GM18507 (cell line): ENCODE data around the gene CEPT1.

Experiments used
- DNase-seq: peaks from one replicate; pipeline ENCODE4 v3.0.0; 2011; ENCODE audit warnings: low read depth; ENCODE audit not compliant: insufficient read length; ENCODE audit errors: extremely low spot score
- FAIRE-seq: peaks from 2 replicates; lab custom pipeline; 2011; peaks lifted over from hg19 to GRCh38; lab: Jason Lieb, UNC

CEPT1 gene

GRCh38 chr1:111190931-111191451 is 51.0 kb downstream of the CEPT1 start:
- DNase-seq = no peak
- FAIRE-seq = no peak

- no peak for DNase-seq
- no peak for FAIRE-seq
Measured at GRCh38 chr1:111191496-111191895, 51.5 kb downstream of the CEPT1 start.

- FAIRE-seq (no peak), DNase-seq (no peak)
Measured at GRCh38 chr1:111192074-111192473, 52.1 kb downstream of the CEPT1 start.

- FAIRE-seq (peak; percentile 92), DNase-seq (no peak)
Measured at GRCh38 chr1:111192658-111193519, 52.9 kb downstream of the CEPT1 start.

- FAIRE-seq = no peak
Measured at GRCh38 chr1:111193712-111194480, 53.9 kb downstream of the CEPT1 start.

GRCh38 chr1:111195002-111195684 is 55.1 kb downstream of the CEPT1 start:
- FAIRE-seq = no peak
- no peak for DNase-seq

More at GRCh38 chr1:111193712-111194480, 53.9 kb downstream of the CEPT1 start:
- no peak for DNase-seq

- no peak for FAIRE-seq
- DNase-seq = no peak
Measured at GRCh38 chr1:111196213-111196612, 56.2 kb downstream of the CEPT1 start.

GRCh38 chr1:111197598-111198284 is 57.7 kb downstream of the CEPT1 start:
- DNase-seq = no peak
- FAIRE-seq = no peak

GRCh38 chr1:111198836-111199235 is 58.8 kb downstream of the CEPT1 start:
- no peak for DNase-seq
- no peak for FAIRE-seq

- FAIRE-seq (peak; percentile 29), DNase-seq (no peak)
Measured at GRCh38 chr1:111199329-111199728, 59.3 kb downstream of the CEPT1 start.

- FAIRE-seq (peak; percentile 59), DNase-seq (no peak)
Measured at GRCh38 chr1:111199881-111200801, 60.1 kb downstream of the CEPT1 start, which contains the start of gene DENND2D. DENND2D (minus strand) TSS chr1:111200646; CDS start chr1:111200459, 187 bp downstream.

GRCh38 chr1:111200802-111201161 is 60.8 kb downstream of the CEPT1 start:
- FAIRE-seq (no peak), DNase-seq (no peak)

- FAIRE-seq (no peak), DNase-seq (no peak)
Measured at GRCh38 chr1:111201275-111202090, 61.5 kb downstream of the CEPT1 start.

- FAIRE-seq (peak; percentile 9), DNase-seq (no peak)
Measured at GRCh38 chr1:111202366-111202706, 62.3 kb downstream of the CEPT1 start.

- FAIRE-seq = peak; percentile 62
- no peak for DNase-seq
Measured at GRCh38 chr1:111202707-111203623, 62.9 kb downstream of the CEPT1 start.

- peak; percentile 95 for FAIRE-seq
Measured at GRCh38 chr1:111203681-111204200, 63.7 kb downstream of the CEPT1 start.

More at GRCh38 chr1:111203681-111204200, 63.7 kb downstream of the CEPT1 start:
- peak; percentile 82 for DNase-seq
